ENCODE results near the gene LRMDA.

- TF ChIP-seq CTCF (IDR thresholded peaks at IDR 0.05) (peak in 1 of 4 experiments; percentile 14), POLR2A (IDR thresholded peaks at IDR 0.05) (no peak)
Measured at GRCh38 chr10:76251841-76252671, 820.6 kb downstream of the LRMDA start.
